Measurements from ENCODE around the gene RXRB.

RXRB gene

GRCh38 chr6:33197431-33198048, 2.9 kb downstream of the RXRB start:
- DNase-seq (ENCODE audit: low read depth) = peak; percentile 21

- no peak for DNase-seq (ENCODE audit: low read depth)
Observed at GRCh38 chr6:33195304-33196165, 4.9 kb downstream of the RXRB start.

DNA sequence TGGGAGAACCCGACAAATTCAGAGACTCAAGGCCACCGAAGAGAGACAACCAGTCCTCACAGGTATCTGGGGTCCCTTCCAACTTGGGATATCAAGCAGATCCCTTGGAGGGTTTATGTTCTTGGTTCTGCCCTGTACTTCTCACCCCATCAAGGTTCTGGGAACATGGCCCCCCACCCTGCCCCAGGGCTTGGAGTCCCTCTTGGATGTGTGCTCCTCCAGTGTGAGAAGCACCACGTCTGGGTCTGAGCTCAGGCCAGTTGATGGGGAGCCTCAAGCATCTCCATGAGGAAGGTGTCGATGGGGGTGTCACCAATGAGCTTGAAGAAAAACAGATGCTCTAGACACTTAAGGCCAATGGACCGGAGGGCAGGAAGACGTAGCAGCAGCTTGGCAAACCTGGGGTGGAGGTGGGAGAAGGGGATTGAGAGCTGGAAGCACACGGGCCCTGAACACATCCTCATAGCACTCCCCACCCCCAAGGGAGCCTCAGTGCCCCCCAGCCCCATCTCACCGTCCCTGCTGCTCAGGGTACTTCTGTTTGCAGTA, 6.0 kb downstream of the RXRB start:
- DNase-seq (ENCODE audit: low read depth) = no peak

- no peak for DNase-seq (ENCODE audit: low read depth)
Observed at GRCh38 chr6:33193619-33194018, 6.8 kb downstream of the RXRB start.

- no peak for DNase-seq (ENCODE audit: low read depth)
Observed at GRCh38 chr6:33192671-33193602, 7.5 kb downstream of the RXRB start.

DNA sequence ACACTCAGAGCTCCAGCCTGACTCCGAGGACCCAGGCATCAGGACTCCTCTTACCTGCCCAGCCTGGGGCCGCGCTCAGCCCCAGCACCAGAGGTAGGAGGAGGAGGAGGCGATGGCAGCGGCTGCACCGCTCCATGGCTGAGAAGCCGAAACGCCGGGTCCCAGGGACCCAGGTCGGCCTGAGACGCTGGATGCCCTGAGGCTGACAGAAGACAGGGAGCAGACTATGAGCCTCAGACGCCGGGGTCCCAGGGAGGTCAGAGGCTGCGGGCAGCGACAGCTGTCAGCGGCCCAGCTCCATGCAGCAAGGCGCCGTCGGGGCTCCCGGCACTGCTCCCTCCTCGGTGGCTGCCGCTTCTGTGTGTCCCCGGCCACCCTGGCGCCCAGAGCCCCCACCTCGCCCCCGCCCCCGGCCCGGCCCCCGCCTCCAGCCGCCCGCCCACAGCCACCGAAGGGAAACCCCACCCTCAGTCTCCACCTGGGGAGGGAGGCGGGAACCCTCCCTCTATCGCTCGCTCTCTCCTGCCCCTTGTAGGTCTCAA, 8.3 kb downstream of the RXRB start, which contains the start of gene COL11A2:
TSS of gene COL11A2 (minus strand) at position 363 of the 542 bp plus-strand sequence. CDS start at position 136, 227 bp downstream.
- DNase-seq (ENCODE audit: low read depth) = no peak

GRCh38 chr6:33191383-33192104, 8.9 kb downstream of the RXRB start:
- no peak for DNase-seq (ENCODE audit: low read depth)

GRCh38 chr6:33190504-33191107, 9.9 kb downstream of the RXRB start:
- no peak for DNase-seq (ENCODE audit: low read depth)

GRCh38 chr6:33189625-33190448, 10.6 kb downstream of the RXRB start:
- no peak for DNase-seq (ENCODE audit: low read depth)

DNA sequence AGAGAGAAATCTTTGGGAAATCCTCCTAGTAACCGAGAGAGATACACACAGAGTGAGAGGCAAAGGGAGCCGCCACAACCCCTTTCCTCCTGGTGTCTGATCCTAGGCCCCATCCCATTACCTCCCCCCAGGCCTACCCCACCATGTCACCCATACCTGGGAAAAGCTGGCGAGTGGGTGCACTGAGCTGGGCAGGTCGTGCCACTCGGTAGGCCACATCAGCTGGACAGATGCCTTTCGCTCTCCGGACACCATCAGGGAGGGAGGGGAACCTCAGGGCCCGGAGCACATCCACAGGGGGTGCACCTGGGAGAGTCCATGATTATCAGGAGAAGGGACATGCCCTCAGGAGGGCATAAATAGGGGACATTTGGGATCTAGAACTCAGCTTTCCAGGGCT, 11.3 kb downstream of the RXRB start:
- no peak for DNase-seq (ENCODE audit: low read depth)

DNA sequence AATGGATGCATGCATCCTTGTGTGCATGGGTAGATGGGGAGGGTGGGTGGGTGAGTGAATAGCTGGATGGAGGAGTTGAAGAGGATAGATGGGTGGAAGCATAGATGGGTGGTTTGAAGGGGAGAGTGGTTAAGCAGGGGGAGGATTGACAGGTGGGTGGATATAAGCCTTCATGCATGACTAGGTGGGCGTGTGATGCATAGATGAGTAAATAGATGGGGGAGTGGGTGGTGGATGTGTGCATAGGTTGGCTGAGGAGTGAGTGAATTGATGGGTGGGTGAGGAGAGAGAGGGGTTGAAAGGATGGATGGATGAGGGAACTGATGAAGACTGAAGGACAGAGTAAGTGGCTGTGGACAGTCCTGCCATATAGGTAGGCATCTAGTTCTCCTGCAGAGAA, 12.7 kb downstream of the RXRB start:
- DNase-seq (ENCODE audit: low read depth) = no peak

GRCh38 chr6:33185654-33186187, 14.7 kb downstream of the RXRB start:
- no peak for DNase-seq (ENCODE audit: low read depth)

DNA sequence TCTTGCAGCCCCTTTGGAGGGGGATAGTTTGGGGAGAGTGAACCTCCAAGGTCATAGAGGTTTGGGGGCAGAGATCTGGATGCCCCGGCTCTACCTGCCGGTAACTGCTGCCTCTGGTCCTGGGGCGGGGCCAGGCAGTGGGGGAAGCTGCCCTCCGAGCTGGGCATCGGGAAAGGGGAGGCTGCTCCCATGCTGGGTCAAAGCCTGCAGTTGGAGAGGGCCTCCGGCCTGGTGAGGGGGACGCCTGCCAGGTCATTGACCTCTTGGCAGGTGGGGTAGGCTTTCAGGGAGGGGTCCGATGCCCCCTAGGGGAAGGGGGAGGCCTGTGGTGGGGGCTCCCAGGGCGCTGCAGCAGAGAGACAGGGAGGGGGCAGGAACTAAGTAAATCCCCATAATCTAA, 15.3 kb downstream of the RXRB start:
- DNase-seq (ENCODE audit: low read depth) = no peak

DNA sequence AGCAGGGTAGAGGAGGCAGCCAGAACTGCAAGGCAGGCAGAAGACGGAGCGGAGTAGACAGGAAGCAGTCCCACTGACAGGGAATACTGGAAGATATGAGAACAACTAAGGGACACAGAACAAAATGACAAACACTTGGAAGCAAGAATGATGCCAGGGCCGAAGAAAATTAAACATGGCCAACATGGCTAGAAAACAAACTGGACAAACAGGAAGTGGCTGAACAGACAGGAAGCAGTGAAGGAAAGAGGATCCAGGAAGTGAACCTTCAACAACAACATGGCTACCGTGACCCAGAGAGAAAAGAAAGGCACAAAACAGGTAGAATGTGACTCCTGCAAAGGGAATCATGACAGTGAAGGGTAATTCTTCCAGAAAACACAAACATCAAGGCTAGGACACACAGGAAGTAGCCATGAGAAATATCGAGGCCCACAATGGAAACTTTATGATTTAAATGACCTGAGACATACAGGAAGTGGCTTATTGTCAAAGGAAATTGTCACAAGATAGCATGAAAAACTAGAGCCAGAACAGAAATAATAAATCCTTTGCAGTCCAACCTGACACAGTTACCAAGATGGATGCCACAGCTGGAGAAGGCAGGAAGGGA, 17.3 kb downstream of the RXRB start:
- no peak for DNase-seq (ENCODE audit: low read depth)

- DNase-seq (ENCODE audit: low read depth) = no peak
Observed at GRCh38 chr6:33181141-33181540, 19.3 kb downstream of the RXRB start.

GRCh38 chr6:33178755-33179475, 21.6 kb downstream of the RXRB start:
- no peak for DNase-seq (ENCODE audit: low read depth)

DNA sequence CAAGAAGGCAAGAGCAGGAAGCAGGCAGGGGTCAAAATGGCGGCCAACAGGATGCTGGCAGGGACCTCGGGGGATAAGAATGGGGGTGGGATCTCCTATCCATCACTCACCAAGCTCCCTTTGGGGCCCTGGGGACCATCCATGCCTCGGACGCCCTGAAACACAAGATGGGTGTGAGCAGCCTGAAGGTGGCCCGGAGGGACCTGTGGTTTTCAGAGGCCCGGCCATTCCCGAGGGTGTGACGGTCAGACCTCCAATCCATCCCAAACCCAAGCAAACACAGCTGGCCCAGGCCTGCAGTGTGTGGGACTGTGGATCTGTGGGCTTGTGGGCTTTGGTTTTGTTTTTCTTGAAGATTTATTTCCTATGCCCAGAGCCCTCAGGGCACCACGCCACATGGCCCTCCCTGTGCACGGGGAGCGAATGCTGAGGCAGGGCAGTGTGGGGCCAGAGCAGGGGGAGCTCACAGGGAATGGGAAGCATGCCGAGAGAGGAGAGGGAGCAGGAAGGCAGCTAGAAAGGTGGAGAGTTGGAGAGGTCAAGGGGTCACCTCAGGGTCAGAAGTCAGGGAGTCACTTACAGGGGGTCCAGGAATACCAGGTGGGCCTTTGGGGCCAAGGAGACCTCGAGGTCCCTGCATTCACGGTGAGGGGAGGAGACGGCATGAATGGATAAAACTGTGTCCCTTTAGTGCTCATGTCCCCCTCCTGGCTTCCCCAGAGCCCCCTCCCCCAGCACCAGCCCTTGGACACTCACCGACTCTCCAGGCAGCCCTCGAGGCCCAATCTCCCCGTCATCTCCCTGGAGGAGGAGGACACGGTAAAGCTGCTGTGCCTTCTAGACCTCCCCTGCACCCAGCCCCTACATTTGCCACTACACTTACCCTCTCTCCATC, 22.7 kb downstream of the RXRB start:
- no peak for DNase-seq (ENCODE audit: low read depth)

Data from GM04503 (cell line).